Prostate gland (tissue), 2 donors: ENCODE results near the gene PRG3. TPM values are rescaled to one million over a fixed set of nuclear protein-coding genes. Genes with fewer than 3 reads are reported as not detected.

Source experiments
- DNase-seq: peaks from one replicate; pipeline ENCODE4 v3.0.0-alpha.2; 2019; ENCODE audit warnings: low spot score
- H3K27ac ChIP-seq, 2 donors: fragments of 200-600 bp; sonication (generic); 2 replicates each; pipeline ENCODE4 v1.5.1; 2017 to 2019
- H3K27me3 ChIP-seq: fragments of 200-600 bp; sonication (generic); replicated peaks from 2 replicates; pipeline ENCODE4 v1.5.1; 2019; ENCODE audit not compliant: insufficient read depth
- H3K36me3 ChIP-seq, 2 donors: fragments of 200-600 bp; sonication (generic); 1 replicate in 1 of 2; 2 replicates in 1 of 2; pipeline versions ENCODE4 v1.5.1 to v1.8.1; 2017 to 2019
- H3K4me1 ChIP-seq: fragments of 200-600 bp; sonication (generic); replicated peaks from 2 replicates; pipeline ENCODE4 v1.5.1; 2019
- H3K4me3 ChIP-seq, 2 donors: fragments of 200-600 bp; sonication (generic); 2 replicates each; pipeline ENCODE4 v1.5.1; 2017 to 2019
- H3K9me3 ChIP-seq: fragments of 200-600 bp; sonication (generic); 2 replicates; pipeline ENCODE4 v1.5.1; 2017
- POLR2A ChIP-seq: fragments of 450-650 bp; IDR thresholded peaks from one replicate; pipeline ENCODE4 v1.6.1; 2016; ENCODE audit warnings: antibody characterized with exemption, mild to moderate bottlenecking
- POLR2AphosphoS5 ChIP-seq: sonication (generic); formaldehyde crosslinking; IDR thresholded peaks from one replicate; pipeline ENCODE4 v1.6.1; 2017; ENCODE audit warnings: antibody characterized with exemption
- WGBS: methylation state at CpG from one replicate; pipeline ENCODE4 v1.1.5; 2018; 5-methylcytosine and 5-hydroxymethylcytosine counted together
- intact Hi-C: fragments of 100-400 bp; cut with DNase I; formaldehyde crosslinking; loops from one replicate; pipeline ENCODE4 v1.14.2; 2022
- total RNA-seq, 2 donors: library from RNA; depleted of rRNA; stranded (reverse); fragments of >200 nt; gene quantifications; one replicate each; pipeline ENCODE4 v1.1.0, GENCODE V29; 2016
- TF ChIP-seq, protein P1 (sequence below), 4 experiments: fragments of 200-600 bp in 2 of 4; fragments of 450-650 bp in 2 of 4; sonication (generic) in 2 of 4; IDR thresholded peaks; 1 replicate in 3 of 4; 2 replicates in 1 of 4; pipeline ENCODE4 v1.5.1; 2016 to 2019; ENCODE audit warnings: antibody characterized with exemption in 4 of 4, mild to moderate bottlenecking in 2 of 4, moderate library complexity in 2 of 4

The PRG3 gene
- total RNA-seq, 2 donors from 2014 or later = not detected

DNA sequence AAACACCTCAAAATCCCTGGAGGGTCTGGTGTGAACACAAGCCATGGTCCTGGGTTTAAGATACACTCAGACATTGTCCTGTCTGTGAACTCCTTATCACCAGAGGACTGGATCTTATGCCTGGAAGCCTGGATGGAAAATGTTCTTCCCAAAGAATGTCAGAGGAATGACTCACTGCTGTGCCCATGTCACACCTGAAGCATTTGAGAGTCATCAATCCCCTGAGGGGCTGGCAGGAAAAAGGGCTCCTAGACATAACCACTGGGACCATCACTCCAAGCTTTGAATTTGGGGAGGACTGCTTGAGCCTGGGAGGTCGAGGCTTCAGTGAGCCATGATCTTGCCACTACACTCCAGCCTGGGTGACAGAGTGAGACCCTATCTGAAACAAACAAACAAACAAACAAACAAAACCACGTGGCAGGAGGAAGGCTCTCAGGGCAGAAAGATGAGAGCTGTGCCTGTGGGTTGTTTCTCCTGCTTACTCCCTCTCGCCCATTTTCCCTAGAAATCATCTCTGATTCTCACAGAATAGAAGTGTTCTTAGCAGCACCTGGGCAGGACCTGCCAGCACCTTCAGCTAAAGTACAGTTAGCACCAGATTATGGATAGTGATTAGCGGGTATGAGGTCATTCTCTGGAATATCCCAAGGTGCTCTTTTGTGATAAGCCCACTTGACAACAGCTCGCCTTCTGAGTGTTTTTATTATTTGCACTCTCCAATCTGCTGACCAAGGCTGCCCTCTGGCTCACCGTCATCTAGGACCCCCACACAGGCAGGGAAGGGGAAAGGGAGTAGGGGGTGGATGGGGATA is 21.4 kb upstream of the PRG3 start:
- WGBS = 53% methylated on average over 6 of the region's 6 CpGs
- intact Hi-C loops = no loop called here

DNA sequence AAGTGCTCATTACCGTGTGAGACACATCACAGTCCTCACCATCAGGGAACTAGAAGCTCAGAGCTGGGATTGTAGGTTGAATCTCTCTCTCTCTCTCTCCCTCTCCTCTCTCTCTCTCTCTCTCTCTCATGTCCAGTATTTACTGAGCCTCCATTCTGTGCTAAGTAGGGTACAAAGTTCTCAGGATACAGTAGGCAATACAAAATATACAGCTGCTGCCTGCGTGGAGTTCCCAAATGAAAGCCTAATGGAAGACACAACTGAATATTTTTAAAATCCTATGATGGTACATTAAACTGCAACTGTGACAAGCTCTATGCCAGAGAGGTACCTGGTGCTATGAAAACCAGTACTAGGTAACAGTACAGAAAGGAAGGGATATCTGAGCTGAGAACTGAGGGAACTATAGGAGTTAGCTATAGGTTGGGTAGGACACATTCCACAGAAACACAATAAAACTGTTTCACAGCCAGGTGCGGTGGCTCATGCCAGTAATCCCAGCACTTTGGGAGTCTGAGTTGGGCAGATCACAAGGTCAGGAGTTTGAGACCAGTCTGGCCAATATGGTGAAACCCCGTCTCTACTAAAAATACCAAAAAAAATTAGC is 19.1 kb upstream of the PRG3 start:
- H3K27me3 ChIP-seq = no peaks in the 10 kb centered on the region
- intact Hi-C loops = no loop called here
- no peaks in the 10 kb centered on the region for H3K36me3 ChIP-seq
- DNase-seq = no peak
- H3K9me3 ChIP-seq = no peaks in the 10 kb centered on the region
- WGBS = 70% methylated on average over 4 of the region's 4 CpGs
- H3K4me1 ChIP-seq = no peaks in the 10 kb centered on the region
- H3K27ac ChIP-seq = no peak overlapping the region
- H3K4me3 ChIP-seq = no peak overlapping the region
- TF ChIP-seq POLR2A = no peak
- no peak for TF ChIP-seq POLR2AphosphoS5
- TF ChIP-seq, protein P1, sequence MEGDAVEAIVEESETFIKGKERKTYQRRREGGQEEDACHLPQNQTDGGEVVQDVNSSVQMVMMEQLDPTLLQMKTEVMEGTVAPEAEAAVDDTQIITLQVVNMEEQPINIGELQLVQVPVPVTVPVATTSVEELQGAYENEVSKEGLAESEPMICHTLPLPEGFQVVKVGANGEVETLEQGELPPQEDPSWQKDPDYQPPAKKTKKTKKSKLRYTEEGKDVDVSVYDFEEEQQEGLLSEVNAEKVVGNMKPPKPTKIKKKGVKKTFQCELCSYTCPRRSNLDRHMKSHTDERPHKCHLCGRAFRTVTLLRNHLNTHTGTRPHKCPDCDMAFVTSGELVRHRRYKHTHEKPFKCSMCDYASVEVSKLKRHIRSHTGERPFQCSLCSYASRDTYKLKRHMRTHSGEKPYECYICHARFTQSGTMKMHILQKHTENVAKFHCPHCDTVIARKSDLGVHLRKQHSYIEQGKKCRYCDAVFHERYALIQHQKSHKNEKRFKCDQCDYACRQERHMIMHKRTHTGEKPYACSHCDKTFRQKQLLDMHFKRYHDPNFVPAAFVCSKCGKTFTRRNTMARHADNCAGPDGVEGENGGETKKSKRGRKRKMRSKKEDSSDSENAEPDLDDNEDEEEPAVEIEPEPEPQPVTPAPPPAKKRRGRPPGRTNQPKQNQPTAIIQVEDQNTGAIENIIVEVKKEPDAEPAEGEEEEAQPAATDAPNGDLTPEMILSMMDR (IDR thresholded peaks at IDR 0.05) = no peak

More for the DNA sequence above, 21.4 kb upstream of the PRG3 start:
- Histone ChIP-seq H3K9me3 (no peaks in the 10 kb centered on the region), H3K27me3 (no peaks in the 10 kb centered on the region), H3K4me1 (no peaks in the 10 kb centered on the region), H3K4me3 (no peak overlapping the region), H3K36me3 (no peaks in the 10 kb centered on the region), H3K27ac (no peak overlapping the region)
- no peak for DNase-seq
- no peak for TF ChIP-seq POLR2AphosphoS5
- no peak for TF ChIP-seq POLR2A
- TF ChIP-seq, protein P1 (IDR thresholded peaks at IDR 0.05) = no peak

DNA sequence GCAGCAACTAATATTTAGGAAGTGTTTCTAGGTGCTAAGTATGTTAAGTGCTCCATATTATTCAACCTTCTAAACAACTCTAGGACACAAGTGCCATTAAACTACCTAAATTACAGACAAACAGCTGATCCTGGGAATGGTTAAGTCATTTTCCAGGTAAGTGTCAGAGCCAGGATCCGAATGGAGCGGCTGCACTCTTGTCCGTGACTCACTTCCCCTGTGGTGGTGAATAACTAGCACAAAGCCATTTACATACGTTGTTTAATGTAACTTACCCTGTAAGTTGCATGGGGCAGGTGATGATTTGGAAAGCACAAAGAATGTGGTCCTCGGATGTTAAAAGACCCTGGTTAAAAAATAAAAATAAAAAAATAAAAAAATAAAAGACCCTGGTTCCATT is 18.3 kb upstream of the PRG3 start:
- no peak overlapping the region for H3K4me3 ChIP-seq
- no peaks in the 10 kb centered on the region for H3K36me3 ChIP-seq
- 71% methylated on average over 5 of the region's 5 CpGs for WGBS
- no peaks in the 10 kb centered on the region for H3K27me3 ChIP-seq
- intact Hi-C loops = no loop called here
- H3K9me3 ChIP-seq = no peaks in the 10 kb centered on the region
- TF ChIP-seq, protein P1 (IDR thresholded peaks at IDR 0.05) = no peak
- TF ChIP-seq POLR2AphosphoS5 = no peak
- TF ChIP-seq POLR2A = no peak
- H3K27ac ChIP-seq = no peak overlapping the region
- H3K4me1 ChIP-seq = no peaks in the 10 kb centered on the region
- no peak for DNase-seq

DNA sequence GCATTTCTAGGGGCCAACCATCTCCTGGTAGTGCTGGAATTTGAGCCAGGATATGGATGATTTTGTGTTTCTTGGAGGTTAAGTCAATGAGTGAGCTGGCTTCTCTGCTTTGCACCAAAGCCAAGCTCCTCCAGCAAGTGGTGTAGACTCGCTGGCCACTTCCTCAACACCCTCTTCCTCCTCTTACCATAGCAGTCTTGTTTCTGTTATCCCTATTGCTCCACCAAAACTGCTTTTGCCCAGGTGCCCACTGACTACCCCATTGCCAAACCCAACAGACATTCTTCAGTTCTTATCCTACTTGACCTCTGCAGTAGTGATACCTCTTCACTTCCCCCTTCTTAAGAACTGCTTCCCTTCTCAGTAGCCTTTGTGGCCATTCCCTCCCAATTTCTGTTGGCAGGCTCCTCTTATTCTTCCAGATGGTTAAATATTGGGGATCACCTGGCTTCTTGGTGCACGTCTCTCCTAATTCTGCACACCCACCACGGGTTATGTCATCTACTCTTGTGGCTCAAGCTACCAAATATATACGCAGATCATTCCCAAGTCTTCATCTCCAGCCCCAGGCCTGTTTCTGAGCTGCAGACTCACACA is 16.5 kb upstream of the PRG3 start:
- Histone ChIP-seq H3K27ac (no peak overlapping the region), H3K27me3 (no peaks in the 10 kb centered on the region), H3K4me1 (no peaks in the 10 kb centered on the region), H3K36me3 (no peaks in the 10 kb centered on the region), H3K9me3 (no peaks in the 10 kb centered on the region), H3K4me3 (no peak overlapping the region)
- TF ChIP-seq, protein P1 (IDR thresholded peaks at IDR 0.05) = no peak
- TF ChIP-seq POLR2A (no peak), POLR2AphosphoS5 (no peak)
- no peak for DNase-seq
- 89% methylated on average over 4 of the region's 4 CpGs for WGBS
- intact Hi-C loops = no loop called here
